HG03139 (cell line): ENCODE data around the gene TMSB10.
"Not testable (repeated sequence)": the region's sequence is repeated elsewhere in the genome, so short reads cannot be mapped to it uniquely, and the experiment has no call there.

ENCODE experiments used
- ATAC-seq: cut with Tn5 transposase; IDR thresholded peaks from one replicate; pipeline ENCODE4 v1.9.1; 2021; ENCODE audit not compliant: unreplicated experiment

Gene TMSB10

GRCh38 chr2:84927275-84927627 lies 21.8 kb downstream of the TMSB10 start:
- ATAC-seq = no peak

GRCh38 chr2:84931384-84931821 lies 25.9 kb downstream of the TMSB10 start:
- peak; percentile 37 for ATAC-seq

GRCh38 chr2:84938194-84938879 lies 32.9 kb downstream of the TMSB10 start:
- no peak for ATAC-seq

- ATAC-seq = peak; percentile 79
These were observed 34.1 kb downstream of the TMSB10 start for GRCh38 chr2:84939426-84940087.

- no peak for ATAC-seq
These were observed 34.6 kb downstream of the TMSB10 start for GRCh38 chr2:84940088-84940470.

- no peak for ATAC-seq
These were observed 35.5 kb downstream of the TMSB10 start for GRCh38 chr2:84940831-84941412.

GRCh38 chr2:84942166-84942565 lies 36.7 kb downstream of the TMSB10 start:
- ATAC-seq = no peak

GRCh38 chr2:84942964-84943421 lies 37.5 kb downstream of the TMSB10 start:
- ATAC-seq = peak; percentile 28

- ATAC-seq = no peak
These were observed 38.9 kb downstream of the TMSB10 start for GRCh38 chr2:84944295-84944909.

- not testable (repeated sequence) for ATAC-seq
These were observed 40.4 kb downstream of the TMSB10 start for GRCh38 chr2:84945838-84946203.

GRCh38 chr2:84946204-84947009 lies 41.0 kb downstream of the TMSB10 start:
- ATAC-seq = peak; percentile 56

GRCh38 chr2:84947010-84947593 lies 41.6 kb downstream of the TMSB10 start:
- no peak for ATAC-seq

GRCh38 chr2:84953535-84953934 lies 48.1 kb downstream of the TMSB10 start:
- ATAC-seq = no peak

GRCh38 chr2:84954329-84954728 lies 48.9 kb downstream of the TMSB10 start:
- no peak for ATAC-seq
